Erythroblast (primary cell): ENCODE results near the gene RASL10A.

Source experiments
- GATA1 ChIP-seq: IDR thresholded peaks from 2 replicates; pipeline ENCODE4 v1.6.1; 2011; ENCODE audit warnings: low read depth, mild to moderate bottlenecking, control low read depth, low read length, moderate library complexity
- POLR2A ChIP-seq: IDR thresholded peaks from 2 replicates; pipeline ENCODE4 v1.6.1; 2011; ENCODE audit warnings: mild to moderate bottlenecking, low read length

GRCh38 chr22:29341056-29341848 lies 25.8 kb upstream of the RASL10A start:
- TF ChIP-seq POLR2A (no peak), GATA1 (no peak)
